ENCODE data around the gene SVIL. TPM values are rescaled to one million over a fixed set of nuclear protein-coding genes. Genes with fewer than 3 reads are reported as not detected.

The SVIL gene
- total RNA-seq, 1 donor from 2014 or later: 25.1 TPM

DNA sequence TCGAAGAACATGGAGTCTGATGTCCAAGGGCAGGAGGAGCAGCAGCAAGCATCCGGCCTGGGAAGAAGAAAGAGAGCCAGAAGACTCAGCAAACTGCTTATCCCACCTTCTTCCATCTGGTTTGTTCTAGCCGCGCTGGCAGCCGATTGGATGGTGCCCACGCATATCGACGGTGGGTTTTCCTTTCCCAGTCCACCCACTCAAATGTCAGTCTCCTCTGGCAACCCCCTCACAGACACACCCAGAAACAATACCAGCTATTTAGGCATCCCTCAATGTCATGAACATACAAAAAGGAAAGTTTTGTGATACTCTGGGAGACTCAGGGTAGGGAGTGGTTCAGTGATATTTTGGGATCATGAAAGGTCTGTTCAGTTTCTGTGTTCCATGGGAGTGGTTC, 206.3 kb downstream of the SVIL start:
- Mint-ChIP-seq H3K9me3 (peaks cover 8% of the 10 kb centered on the region), H3K27ac (no peak overlapping the region)

DNA sequence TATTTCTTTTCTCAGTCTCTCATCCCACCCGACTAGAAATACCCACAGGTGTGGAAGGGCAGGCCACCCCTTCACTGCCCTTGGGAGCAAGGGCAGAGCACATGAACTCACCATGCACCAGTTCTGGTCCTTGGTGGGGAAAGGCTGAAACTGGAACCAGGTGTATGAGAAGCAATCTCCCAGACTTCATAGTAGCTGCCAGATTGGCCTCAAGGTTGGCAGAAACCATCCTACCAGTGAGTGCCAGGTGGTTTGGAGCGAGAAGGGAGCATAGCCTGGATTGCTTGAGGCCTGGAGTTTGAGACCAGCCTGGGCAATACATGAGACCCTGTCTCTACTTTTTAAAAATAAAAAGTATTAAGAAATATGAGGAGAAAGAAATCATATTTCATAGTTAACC, 207.1 kb downstream of the SVIL start:
- no peak overlapping the region for H3K27ac ChIP-seq
- no peaks in the 10 kb centered on the region for H3K36me3 ChIP-seq
- no peak overlapping the region for H3K4me3 Mint-ChIP-seq
- peaks cover 8% of the 10 kb centered on the region for H3K9me3 Mint-ChIP-seq
- no peaks in the 10 kb centered on the region for H4K20me1 ChIP-seq (ENCODE audit: low read depth)
- no peaks in the 10 kb centered on the region for H3F3A ChIP-seq (ENCODE audit: low read depth)
- H3K9ac ChIP-seq: no peak overlapping the region
- no peak overlapping the region for H2AFZ ChIP-seq (replicated peaks)
- H3K79me2 ChIP-seq (ENCODE audit: low read depth): no peaks in the 10 kb centered on the region
- H3K4me3 ChIP-seq: no peak overlapping the region
- no peaks in the 10 kb centered on the region for H3K4me1 Mint-ChIP-seq
- no peaks in the 10 kb centered on the region for H3K9me3 ChIP-seq (ENCODE audit: low read depth)
- no peak overlapping the region for H3K4me2 ChIP-seq
- TF ChIP-seq, protein P1, sequence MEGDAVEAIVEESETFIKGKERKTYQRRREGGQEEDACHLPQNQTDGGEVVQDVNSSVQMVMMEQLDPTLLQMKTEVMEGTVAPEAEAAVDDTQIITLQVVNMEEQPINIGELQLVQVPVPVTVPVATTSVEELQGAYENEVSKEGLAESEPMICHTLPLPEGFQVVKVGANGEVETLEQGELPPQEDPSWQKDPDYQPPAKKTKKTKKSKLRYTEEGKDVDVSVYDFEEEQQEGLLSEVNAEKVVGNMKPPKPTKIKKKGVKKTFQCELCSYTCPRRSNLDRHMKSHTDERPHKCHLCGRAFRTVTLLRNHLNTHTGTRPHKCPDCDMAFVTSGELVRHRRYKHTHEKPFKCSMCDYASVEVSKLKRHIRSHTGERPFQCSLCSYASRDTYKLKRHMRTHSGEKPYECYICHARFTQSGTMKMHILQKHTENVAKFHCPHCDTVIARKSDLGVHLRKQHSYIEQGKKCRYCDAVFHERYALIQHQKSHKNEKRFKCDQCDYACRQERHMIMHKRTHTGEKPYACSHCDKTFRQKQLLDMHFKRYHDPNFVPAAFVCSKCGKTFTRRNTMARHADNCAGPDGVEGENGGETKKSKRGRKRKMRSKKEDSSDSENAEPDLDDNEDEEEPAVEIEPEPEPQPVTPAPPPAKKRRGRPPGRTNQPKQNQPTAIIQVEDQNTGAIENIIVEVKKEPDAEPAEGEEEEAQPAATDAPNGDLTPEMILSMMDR (IDR thresholded peaks at IDR 0.05): no peak
- TF ChIP-seq EZH2phosphoT487 (IDR thresholded peaks at IDR 0.05) (no peak), EZH2 (IDR thresholded peaks at IDR 0.05) (no peak)
- H3K27ac Mint-ChIP-seq: no peak overlapping the region
- H3K36me3 Mint-ChIP-seq: no peaks in the 10 kb centered on the region
- DNase-seq (ENCODE audit: low spot score): no peak
- no peaks in the 10 kb centered on the region for H3K27me3 Mint-ChIP-seq (ENCODE audit: insufficient read depth, low read depth)
- H3K27me3 ChIP-seq: no peaks in the 10 kb centered on the region
- no peaks in the 10 kb centered on the region for H3K4me1 ChIP-seq

More for the DNA sequence above, 206.3 kb downstream of the SVIL start:
- no peak overlapping the region for H2AFZ ChIP-seq (replicated peaks)
- H3K27me3 ChIP-seq: no peaks in the 10 kb centered on the region
- H3K27ac ChIP-seq: no peak overlapping the region
- H3K4me2 ChIP-seq: no peak overlapping the region
- no peak for DNase-seq (ENCODE audit: low spot score)
- Mint-ChIP-seq H3K4me3 (no peak overlapping the region), H3K36me3 (no peaks in the 10 kb centered on the region), H3K4me1 (no peaks in the 10 kb centered on the region), H3K27me3 (ENCODE audit: insufficient read depth, low read depth) (no peaks in the 10 kb centered on the region)
- H3K4me3 ChIP-seq: no peak overlapping the region
- H4K20me1 ChIP-seq (ENCODE audit: low read depth): no peaks in the 10 kb centered on the region
- no peaks in the 10 kb centered on the region for H3K36me3 ChIP-seq
- no peaks in the 10 kb centered on the region for H3K9me3 ChIP-seq (ENCODE audit: low read depth)
- TF ChIP-seq, protein P1 (IDR thresholded peaks at IDR 0.05): no peak
- TF ChIP-seq EZH2phosphoT487 (IDR thresholded peaks at IDR 0.05) (no peak), EZH2 (IDR thresholded peaks at IDR 0.05) (no peak)
- H3K79me2 ChIP-seq (ENCODE audit: low read depth): no peaks in the 10 kb centered on the region
- no peaks in the 10 kb centered on the region for H3K4me1 ChIP-seq
- H3F3A ChIP-seq (ENCODE audit: low read depth): no peaks in the 10 kb centered on the region
- H3K9ac ChIP-seq: no peak overlapping the region

DNA sequence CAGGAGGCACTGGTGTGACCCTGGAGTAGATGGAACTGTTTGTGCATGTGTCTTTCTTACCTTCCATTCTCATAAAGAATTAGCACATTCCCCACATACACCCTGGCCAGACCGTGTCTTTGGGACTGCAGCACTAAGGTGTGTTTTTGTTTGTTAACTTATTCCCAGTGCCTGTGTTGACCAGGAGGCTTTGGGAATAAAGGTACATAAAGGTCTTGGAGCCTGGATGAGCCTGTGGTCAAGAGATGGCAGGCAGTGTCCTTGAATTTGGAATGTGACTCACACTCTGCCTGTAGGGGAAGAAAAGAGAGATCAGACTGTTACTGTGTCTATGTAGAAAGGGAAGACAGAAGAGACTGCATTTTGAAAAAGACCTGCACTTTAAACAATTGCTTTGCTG, 208.4 kb downstream of the SVIL start:
- Mint-ChIP-seq H3K27me3 (ENCODE audit: insufficient read depth, low read depth) (no peaks in the 10 kb centered on the region), H3K36me3 (no peaks in the 10 kb centered on the region), H3K4me3 (no peak overlapping the region)

More for the DNA sequence above, 208.4 kb downstream of the SVIL start:
- no peaks in the 10 kb centered on the region for H3F3A ChIP-seq (ENCODE audit: low read depth)
- TF ChIP-seq EZH2 (IDR thresholded peaks at IDR 0.05) (no peak), EZH2phosphoT487 (IDR thresholded peaks at IDR 0.05) (no peak)
- TF ChIP-seq, protein P1 (IDR thresholded peaks at IDR 0.05): no peak
- no peaks in the 10 kb centered on the region for H3K27me3 ChIP-seq
- DNase-seq (ENCODE audit: low spot score): no peak
- no peaks in the 10 kb centered on the region for H3K4me1 ChIP-seq
- H3K27ac ChIP-seq: no peak overlapping the region
- no peak overlapping the region for H3K4me2 ChIP-seq
- no peaks in the 10 kb centered on the region for H3K36me3 ChIP-seq
- H3K4me3 ChIP-seq: no peak overlapping the region
- Mint-ChIP-seq H3K27ac (no peak overlapping the region), H3K9me3 (peaks cover 8% of the 10 kb centered on the region), H3K4me1 (no peaks in the 10 kb centered on the region)
- no peak overlapping the region for H3K9ac ChIP-seq
- no peaks in the 10 kb centered on the region for H4K20me1 ChIP-seq (ENCODE audit: low read depth)
- H2AFZ ChIP-seq (replicated peaks): no peak overlapping the region
- no peaks in the 10 kb centered on the region for H3K79me2 ChIP-seq (ENCODE audit: low read depth)
- H3K9me3 ChIP-seq (ENCODE audit: low read depth): no peaks in the 10 kb centered on the region
